Measurements from ENCODE around the gene MAN1A1. TPM values are rescaled to one million over a fixed set of nuclear protein-coding genes. Genes with fewer than 3 reads are reported as not detected.

The MAN1A1 gene
- total RNA-seq, 1 donor from 2014 or later, result 78.0 TPM

- Histone ChIP-seq H3K27ac (no peak overlapping the region), H3K4me1 (no peaks in the 10 kb centered on the region), H3K9me3 (no peaks in the 10 kb centered on the region), H3K4me3 (no peak overlapping the region), H3K36me3 (no peaks in the 10 kb centered on the region), H3K27me3 (ENCODE audit: low read depth) (no peaks in the 10 kb centered on the region)
- TF ChIP-seq CTCF (IDR thresholded peaks at IDR 0.05), result no peak
- ATAC-seq (peak in 1 of 2 donors; percentile 32), DNase-seq (no peak)
- intact Hi-C loops (cut with DNase I), result no loop called here
These were observed 27.5 kb downstream of the MAN1A1 start for GRCh38 chr6:119322034-119322433.

- TF ChIP-seq CTCF (IDR thresholded peaks at IDR 0.05), result no peak
- no peak for ATAC-seq
These were observed 29.9 kb downstream of the MAN1A1 start for GRCh38 chr6:119319694-119320093.

GRCh38 chr6:119318730-119319129 is 30.8 kb downstream of the MAN1A1 start:
- peaks cover 21% of the 10 kb centered on the region for H3K4me1 ChIP-seq
- no peaks in the 10 kb centered on the region for H3K9me3 ChIP-seq
- DNase-seq, result no peak
- ATAC-seq, result no peak
- intact Hi-C loops (cut with DNase I), result no loop called here
- H3K27ac ChIP-seq, result no peak overlapping the region
- TF ChIP-seq CTCF (IDR thresholded peaks at IDR 0.05), result no peak
- H3K4me3 ChIP-seq, result no peak overlapping the region
- H3K36me3 ChIP-seq, result no peaks in the 10 kb centered on the region
- H3K27me3 ChIP-seq (ENCODE audit: low read depth), result no peaks in the 10 kb centered on the region

More at GRCh38 chr6:119319694-119320093, 29.9 kb downstream of the MAN1A1 start:
- intact Hi-C loops (cut with DNase I), result no loop called here
- H3K4me1 ChIP-seq, result peaks cover 11% of the 10 kb centered on the region
- H3K9me3 ChIP-seq, result no peaks in the 10 kb centered on the region
- DNase-seq, result no peak
- H3K4me3 ChIP-seq, result no peak overlapping the region
- H3K27me3 ChIP-seq (ENCODE audit: low read depth), result no peaks in the 10 kb centered on the region
- H3K36me3 ChIP-seq, result no peaks in the 10 kb centered on the region
- H3K27ac ChIP-seq, result no peak overlapping the region

GRCh38 chr6:119318176-119318575 is 31.4 kb downstream of the MAN1A1 start:
- Histone ChIP-seq H3K4me3 (no peak overlapping the region), H3K27ac (no peak overlapping the region), H3K27me3 (ENCODE audit: low read depth) (no peaks in the 10 kb centered on the region), H3K4me1 (peaks cover 26% of the 10 kb centered on the region), H3K9me3 (no peaks in the 10 kb centered on the region), H3K36me3 (no peaks in the 10 kb centered on the region)
- intact Hi-C loops (cut with DNase I), result no loop called here
- DNase-seq (no peak), ATAC-seq (no peak)
- TF ChIP-seq CTCF (IDR thresholded peaks at IDR 0.05), result no peak

GRCh38 chr6:119317007-119317406 is 32.6 kb downstream of the MAN1A1 start:
- no peaks in the 10 kb centered on the region for H3K9me3 ChIP-seq
- no peak for DNase-seq
- H3K4me1 ChIP-seq, result peaks cover 38% of the 10 kb centered on the region
- H3K27me3 ChIP-seq (ENCODE audit: low read depth), result no peaks in the 10 kb centered on the region
- TF ChIP-seq CTCF (IDR thresholded peaks at IDR 0.05), result no peak
- ATAC-seq, result no peak
- intact Hi-C loops (cut with DNase I), result no loop called here
- H3K27ac ChIP-seq, result no peak overlapping the region
- H3K36me3 ChIP-seq, result no peaks in the 10 kb centered on the region
- no peak overlapping the region for H3K4me3 ChIP-seq

GRCh38 chr6:119314885-119315272 is 34.7 kb downstream of the MAN1A1 start:
- H3K27ac ChIP-seq, result peak overlapping the region; percentile 58

More at GRCh38 chr6:119314885-119315272, 34.7 kb downstream of the MAN1A1 start:
- no peak for TF ChIP-seq CTCF (IDR thresholded peaks at IDR 0.05)
- H3K4me1 ChIP-seq, result peaks cover 59% of the 10 kb centered on the region
- DNase-seq, result no peak
- no peaks in the 10 kb centered on the region for H3K27me3 ChIP-seq (ENCODE audit: low read depth)
- H3K9me3 ChIP-seq, result no peaks in the 10 kb centered on the region
- no peaks in the 10 kb centered on the region for H3K36me3 ChIP-seq
- no peak overlapping the region for H3K4me3 ChIP-seq
- intact Hi-C loops (cut with DNase I), result no loop called here
- peak in 1 of 2 donors; percentile 34 for ATAC-seq
